ENCODE results near the gene MOB1B. TPM values are rescaled to one million over a fixed set of nuclear protein-coding genes. Genes with fewer than 3 reads are reported as not detected.

Gene MOB1B
- total RNA-seq, 2 donors from 2014 or later, result 11.0 to 15.6 TPM

GRCh38 chr4:70945046-70945445, 42.9 kb downstream of the MOB1B start:
- intact Hi-C loops (cut with DNase I), result no loop called here

GRCh38 chr4:70945452-70946055, 43.4 kb downstream of the MOB1B start:
- TF ChIP-seq, protein P1, sequence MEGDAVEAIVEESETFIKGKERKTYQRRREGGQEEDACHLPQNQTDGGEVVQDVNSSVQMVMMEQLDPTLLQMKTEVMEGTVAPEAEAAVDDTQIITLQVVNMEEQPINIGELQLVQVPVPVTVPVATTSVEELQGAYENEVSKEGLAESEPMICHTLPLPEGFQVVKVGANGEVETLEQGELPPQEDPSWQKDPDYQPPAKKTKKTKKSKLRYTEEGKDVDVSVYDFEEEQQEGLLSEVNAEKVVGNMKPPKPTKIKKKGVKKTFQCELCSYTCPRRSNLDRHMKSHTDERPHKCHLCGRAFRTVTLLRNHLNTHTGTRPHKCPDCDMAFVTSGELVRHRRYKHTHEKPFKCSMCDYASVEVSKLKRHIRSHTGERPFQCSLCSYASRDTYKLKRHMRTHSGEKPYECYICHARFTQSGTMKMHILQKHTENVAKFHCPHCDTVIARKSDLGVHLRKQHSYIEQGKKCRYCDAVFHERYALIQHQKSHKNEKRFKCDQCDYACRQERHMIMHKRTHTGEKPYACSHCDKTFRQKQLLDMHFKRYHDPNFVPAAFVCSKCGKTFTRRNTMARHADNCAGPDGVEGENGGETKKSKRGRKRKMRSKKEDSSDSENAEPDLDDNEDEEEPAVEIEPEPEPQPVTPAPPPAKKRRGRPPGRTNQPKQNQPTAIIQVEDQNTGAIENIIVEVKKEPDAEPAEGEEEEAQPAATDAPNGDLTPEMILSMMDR (IDR thresholded peaks at IDR 0.05), result no peak
- Histone ChIP-seq H3K9me3 (no peaks in the 10 kb centered on the region), H3K4me1 (no peaks in the 10 kb centered on the region), H3K36me3 (no peaks in the 10 kb centered on the region), H3K27me3 (no peaks in the 10 kb centered on the region), H3K9ac (ENCODE audit: low read depth in 2 of 2, low read length in 2 of 2) (no peak overlapping the region), H3K27ac (no peak overlapping the region), H3K4me3 (no peak overlapping the region)
- no peak for DNase-seq
- intact Hi-C loops (cut with DNase I), result no loop called here

More at GRCh38 chr4:70945046-70945445, 42.9 kb downstream of the MOB1B start:
- DNase-seq, result no peak
- TF ChIP-seq, protein P1 (IDR thresholded peaks at IDR 0.05), result no peak
- Histone ChIP-seq H3K27ac (no peak overlapping the region), H3K36me3 (no peaks in the 10 kb centered on the region), H3K4me3 (no peak overlapping the region), H3K4me1 (no peaks in the 10 kb centered on the region), H3K27me3 (no peaks in the 10 kb centered on the region), H3K9me3 (no peaks in the 10 kb centered on the region), H3K9ac (ENCODE audit: low read depth in 2 of 2, low read length in 2 of 2) (no peak overlapping the region)

- no peak overlapping the region for H3K9ac ChIP-seq (ENCODE audit: low read depth in 2 of 2, low read length in 2 of 2)
- no peaks in the 10 kb centered on the region for H3K36me3 ChIP-seq
- no peak for DNase-seq
- intact Hi-C loops (cut with DNase I), result no loop called here
- H3K9me3 ChIP-seq, result no peaks in the 10 kb centered on the region
- H3K4me3 ChIP-seq, result no peak overlapping the region
- H3K27ac ChIP-seq, result no peak overlapping the region
- no peaks in the 10 kb centered on the region for H3K4me1 ChIP-seq
- H3K27me3 ChIP-seq, result no peaks in the 10 kb centered on the region
- TF ChIP-seq, protein P1 (IDR thresholded peaks at IDR 0.05), result no peak
Measured at GRCh38 chr4:70946939-70947338, 44.8 kb downstream of the MOB1B start.

- Histone ChIP-seq H3K4me3 (no peak overlapping the region), H3K9me3 (no peaks in the 10 kb centered on the region), H3K27ac (no peak overlapping the region), H3K9ac (ENCODE audit: low read depth in 2 of 2, low read length in 2 of 2) (no peak overlapping the region), H3K4me1 (no peaks in the 10 kb centered on the region), H3K27me3 (no peaks in the 10 kb centered on the region), H3K36me3 (no peaks in the 10 kb centered on the region)
- TF ChIP-seq, protein P1 (IDR thresholded peaks at IDR 0.05), result no peak
- intact Hi-C loops (cut with DNase I), result no loop called here
- DNase-seq, result no peak
Measured at GRCh38 chr4:70948665-70949260, 46.6 kb downstream of the MOB1B start.

DNA sequence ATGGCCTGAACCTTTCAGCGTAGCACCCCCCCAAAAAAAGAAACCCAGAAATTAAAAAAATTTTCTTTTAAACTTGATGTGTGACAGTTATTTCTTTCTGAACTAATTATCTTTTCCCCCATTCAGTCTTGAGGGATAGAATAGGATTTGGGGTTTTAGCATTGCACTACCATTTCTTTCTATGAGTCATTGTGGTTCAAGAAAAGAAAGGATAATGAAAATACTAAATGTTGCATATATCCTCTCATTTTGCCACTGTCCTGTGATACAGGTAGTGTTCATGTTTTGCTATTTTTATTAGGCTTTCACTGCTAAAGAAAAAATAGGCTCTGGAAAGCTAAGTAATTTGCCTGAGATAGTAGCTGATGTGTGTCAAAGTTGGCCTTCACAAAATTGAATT, 51.9 kb downstream of the MOB1B start:
- TF ChIP-seq, protein P1 (IDR thresholded peaks at IDR 0.05), result no peak
- no peaks in the 10 kb centered on the region for H3K9me3 ChIP-seq
- no peak overlapping the region for H3K27ac ChIP-seq
- DNase-seq, result no peak
- H3K27me3 ChIP-seq, result no peaks in the 10 kb centered on the region
- H3K4me1 ChIP-seq, result no peaks in the 10 kb centered on the region
- no peak overlapping the region for H3K4me3 ChIP-seq
- intact Hi-C loops (cut with DNase I), result no loop called here
- H3K36me3 ChIP-seq, result no peaks in the 10 kb centered on the region
- H3K9ac ChIP-seq (ENCODE audit: low read depth in 2 of 2, low read length in 2 of 2), result no peak overlapping the region

Data from colonic mucosa (tissue), 4 donors.